HepG2 (cell line): ENCODE results near the gene USP24. TPM values are rescaled to one million over a fixed set of nuclear protein-coding genes. Genes with fewer than 3 reads are reported as not detected.
A peak's percentile ranks its signal among the peaks of the same experiment; 100 is the strongest.

ENCODE experiments used
- AKNA ChIP-seq: sonication (generic); formaldehyde crosslinking; IDR thresholded peaks from 2 replicates; pipeline ENCODE4 v1.4.0; 2020; ENCODE audit warnings: missing genetic modification reagents, borderline replicate concordance
- DBP ChIP-seq: sonication (generic); formaldehyde crosslinking; IDR thresholded peaks from 2 replicates; pipeline ENCODE4 v1.4.0; 2020; ENCODE audit warnings: missing genetic modification reagents; ENCODE audit errors: not compliant biosample characterization
- DPF2 ChIP-seq: sonication (generic); formaldehyde crosslinking; IDR thresholded peaks from 2 replicates; pipeline ENCODE4 v1.4.0; 2020; ENCODE audit warnings: mild to moderate bottlenecking, low read depth, missing genetic modification reagents, borderline replicate concordance
- GLI4 ChIP-seq: sonication (generic); formaldehyde crosslinking; IDR thresholded peaks from 2 replicates; pipeline ENCODE4 v1.5.1; 2020; ENCODE audit warnings: missing genetic modification reagents, mild to moderate bottlenecking, moderate library complexity, borderline replicate concordance
- GTF2F1 ChIP-seq: fragments of 150-350 bp; IDR thresholded peaks from 2 replicates; pipeline ENCODE4 v1.6.1; 2014; ENCODE audit warnings: low read length
- HNF4A ChIP-seq: sonication (generic); formaldehyde crosslinking; IDR thresholded peaks from 2 replicates; pipeline ENCODE4 v1.4.0; 2020; ENCODE audit warnings: missing genetic modification reagents
- KAT2B ChIP-seq: fragments of 150-350 bp; IDR thresholded peaks from 2 replicates; pipeline ENCODE4 v1.6.1; 2014; ENCODE audit warnings: low read depth, low read length, borderline replicate concordance
- KAT8 ChIP-seq: IDR thresholded peaks from 2 replicates; pipeline ENCODE4 v1.6.1; 2016; ENCODE audit warnings: missing genetic modification reagents, missing compliant biosample characterization
- MEF2D ChIP-seq: sonication (generic); formaldehyde crosslinking; IDR thresholded peaks from 2 replicates; pipeline ENCODE4 v1.5.1; 2020; ENCODE audit warnings: mild to moderate bottlenecking, missing genetic modification reagents
- SP140L ChIP-seq: sonication (generic); formaldehyde crosslinking; IDR thresholded peaks from 2 replicates; pipeline ENCODE4 v1.4.0; 2020; ENCODE audit warnings: missing genetic modification reagents, borderline replicate concordance
- TMF1 ChIP-seq: sonication (generic); formaldehyde crosslinking; IDR thresholded peaks from 2 replicates; pipeline ENCODE4 v1.8.1; 2022; ENCODE audit warnings: low read depth, missing genetic modification reagents
- TOE1 ChIP-seq: sonication (generic); formaldehyde crosslinking; IDR thresholded peaks from 2 replicates; pipeline ENCODE4 v1.4.0; 2020; ENCODE audit warnings: mild to moderate bottlenecking, missing genetic modification reagents
- ZNF121 ChIP-seq: sonication (generic); formaldehyde crosslinking; IDR thresholded peaks from 2 replicates; pipeline ENCODE4 v1.5.0; 2020; ENCODE audit warnings: mild to moderate bottlenecking, missing genetic modification reagents
- ZNF788 ChIP-seq: sonication (generic); formaldehyde crosslinking; IDR thresholded peaks from 2 replicates; pipeline ENCODE4 v1.5.0; 2020; ENCODE audit warnings: mild to moderate bottlenecking, missing genetic modification reagents, borderline replicate concordance
- polyA plus RNA-seq, 8 experiments: library from polyadenylated mRNA; depleted of rRNA in 3 of 8; stranded (reverse) in 7 of 8; unstranded in 1 of 8; fragments of >200 nt; fragmentation: Illumina TruSeq in 4 of 8; extraction: Trizol in 4 of 8; gene quantifications; 2 replicates each; pipeline versions ENCODE4 v1.2.1 to v1.2.3, GENCODE V29; 2011 to 2016; ENCODE audit warnings: low read depth in 4 of 8, missing spikeins in 1 of 8, mixed read lengths in 1 of 8; ENCODE audit not compliant: insufficient read depth in 1 of 8
- total RNA-seq, 5 experiments: library from RNA; depleted of rRNA; stranded (reverse); fragments of >200 nt; fragmentation: Illumina TruSeq; extraction: Trizol; gene quantifications; 2 replicates each; pipeline ENCODE4 v1.2.3, GENCODE V29; 2016; ENCODE audit warnings: low read depth in 1 of 5
- TF ChIP-seq, protein P1 (sequence below): sonication (generic); formaldehyde crosslinking; IDR thresholded peaks from 2 replicates; pipeline ENCODE4 v1.5.0; 2020; ENCODE audit warnings: missing genetic modification reagents, mild to moderate bottlenecking, borderline replicate concordance
- TF ChIP-seq, protein P2 (sequence below): sonication (generic); formaldehyde crosslinking; IDR thresholded peaks from 2 replicates; pipeline ENCODE4 v1.5.0; 2020; ENCODE audit warnings: missing genetic modification reagents
- TF ChIP-seq, protein P3 (sequence below): sonication (generic); formaldehyde crosslinking; IDR thresholded peaks from 2 replicates; pipeline ENCODE4 v1.4.0; 2020; ENCODE audit warnings: mild to moderate bottlenecking, missing genetic modification reagents

USP24 gene
- total and polyA plus RNA-seq, 2 of the 13 experiments (the other 11 are each of a cell fraction or from before 2014, with no cell fraction given) = 18.8 to 47.6 TPM

- TF ChIP-seq HNF4A (CRISPR knock-in tag) (no peak), KAT8 (CRISPR knock-in tag) (peak; percentile 64; the same call in 1 of the 2 replicates), GLI4 (CRISPR knock-in tag) (peak; percentile 97; the same call in 1 of the 2 replicates), ZNF121 (CRISPR knock-in tag) (peak; percentile 17; the same call in 1 of the 2 replicates), MEF2D (peak; percentile 89), AKNA (CRISPR knock-in tag) (no peak), SP140L (CRISPR knock-in tag) (peak; percentile 73; the same call in 1 of the 2 replicates), TMF1 (CRISPR knock-in tag) (peak; percentile 94), DPF2 (CRISPR knock-in tag) (no peak), DBP (CRISPR knock-in tag) (no peak), GTF2F1 (no peak), ZNF788 (CRISPR knock-in tag) (0 out of 2 replicates have a peak, but pooled peaks have one; percentile 14), KAT2B (no peak), TOE1 (peak; percentile 63; the same call in 1 of the 2 replicates)
- TF ChIP-seq, protein P1, sequence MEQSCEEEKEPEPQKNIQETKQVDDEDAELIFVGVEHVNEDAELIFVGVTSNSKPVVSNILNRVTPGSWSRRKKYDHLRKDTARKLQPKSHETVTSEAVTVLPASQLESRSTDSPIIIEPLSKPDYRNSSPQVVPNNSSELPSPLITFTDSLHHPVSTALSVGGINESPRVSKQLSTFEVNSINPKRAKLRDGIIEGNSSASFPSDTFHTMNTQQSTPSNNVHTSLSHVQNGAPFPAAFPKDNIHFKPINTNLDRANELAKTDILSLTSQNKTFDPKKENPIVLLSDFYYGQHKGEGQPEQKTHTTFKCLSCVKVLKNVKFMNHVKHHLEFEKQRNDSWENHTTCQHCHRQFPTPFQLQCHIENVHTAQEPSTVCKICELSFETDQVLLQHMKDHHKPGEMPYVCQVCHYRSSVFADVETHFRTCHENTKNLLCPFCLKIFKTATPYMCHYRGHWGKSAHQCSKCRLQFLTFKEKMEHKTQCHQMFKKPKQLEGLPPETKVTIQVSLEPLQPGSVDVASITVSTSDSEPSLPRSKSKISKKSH (CRISPR knock-in tag) = no peak; the same call in none of the 2 replicates
- TF ChIP-seq, protein P2, sequence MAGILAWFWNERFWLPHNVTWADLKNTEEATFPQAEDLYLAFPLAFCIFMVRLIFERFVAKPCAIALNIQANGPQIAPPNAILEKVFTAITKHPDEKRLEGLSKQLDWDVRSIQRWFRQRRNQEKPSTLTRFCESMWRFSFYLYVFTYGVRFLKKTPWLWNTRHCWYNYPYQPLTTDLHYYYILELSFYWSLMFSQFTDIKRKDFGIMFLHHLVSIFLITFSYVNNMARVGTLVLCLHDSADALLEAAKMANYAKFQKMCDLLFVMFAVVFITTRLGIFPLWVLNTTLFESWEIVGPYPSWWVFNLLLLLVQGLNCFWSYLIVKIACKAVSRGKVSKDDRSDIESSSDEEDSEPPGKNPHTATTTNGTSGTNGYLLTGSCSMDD = no peak
- TF ChIP-seq, protein P3, sequence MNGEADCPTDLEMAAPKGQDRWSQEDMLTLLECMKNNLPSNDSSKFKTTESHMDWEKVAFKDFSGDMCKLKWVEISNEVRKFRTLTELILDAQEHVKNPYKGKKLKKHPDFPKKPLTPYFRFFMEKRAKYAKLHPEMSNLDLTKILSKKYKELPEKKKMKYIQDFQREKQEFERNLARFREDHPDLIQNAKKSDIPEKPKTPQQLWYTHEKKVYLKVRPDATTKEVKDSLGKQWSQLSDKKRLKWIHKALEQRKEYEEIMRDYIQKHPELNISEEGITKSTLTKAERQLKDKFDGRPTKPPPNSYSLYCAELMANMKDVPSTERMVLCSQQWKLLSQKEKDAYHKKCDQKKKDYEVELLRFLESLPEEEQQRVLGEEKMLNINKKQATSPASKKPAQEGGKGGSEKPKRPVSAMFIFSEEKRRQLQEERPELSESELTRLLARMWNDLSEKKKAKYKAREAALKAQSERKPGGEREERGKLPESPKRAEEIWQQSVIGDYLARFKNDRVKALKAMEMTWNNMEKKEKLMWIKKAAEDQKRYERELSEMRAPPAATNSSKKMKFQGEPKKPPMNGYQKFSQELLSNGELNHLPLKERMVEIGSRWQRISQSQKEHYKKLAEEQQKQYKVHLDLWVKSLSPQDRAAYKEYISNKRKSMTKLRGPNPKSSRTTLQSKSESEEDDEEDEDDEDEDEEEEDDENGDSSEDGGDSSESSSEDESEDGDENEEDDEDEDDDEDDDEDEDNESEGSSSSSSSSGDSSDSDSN (CRISPR knock-in tag) = peak; percentile 98
Measured at GRCh38 chr1:55039342-55040082, 175.7 kb downstream of the USP24 start, which contains the start of gene PCSK9 (continued).
